A549 (cell line): Measurements from ENCODE around the gene ARL8B.
"Not testable (repeated sequence)": the region's sequence is repeated elsewhere in the genome, so short reads cannot be mapped to it uniquely, and the experiment has no call there.

Experiments
- NR3C1 ChIP-seq: fragments of >200 bp; sonication (Bioruptor Twin); formaldehyde crosslinking; IDR thresholded peaks from 3 replicates; pipeline ENCODE4 v1.6.1; 2017
- POLR2A ChIP-seq: IDR thresholded peaks from 2 replicates; pipeline ENCODE4 v1.6.1; 2012; ENCODE audit warnings: mild to moderate bottlenecking, low read length
- ZFP36 ChIP-seq: fragments of 450-650 bp; IDR thresholded peaks from 2 replicates; pipeline ENCODE4 v1.6.1; 2014; ENCODE audit warnings: borderline replicate concordance; ENCODE audit not compliant: partially characterized antibody
- ZNF302 ChIP-seq: fragments of 250-450 bp; sonication (Bioruptor Pico); IDR thresholded peaks from 2 replicates; pipeline ENCODE4 v1.9.0; 2021; ENCODE audit warnings: inconsistent platforms, mild to moderate bottlenecking, moderate library complexity
- TF ChIP-seq, protein P1 (sequence below): fragments of >200 bp; sonication (Bioruptor Twin); formaldehyde crosslinking; IDR thresholded peaks from 3 replicates; pipeline ENCODE4 v1.5.1; 2016
- TF ChIP-seq, protein P2 (sequence below): fragments of 200-600 bp; sonication (generic); IDR thresholded peaks from 2 replicates; pipeline ENCODE4 v1.6.1; 2016; ENCODE audit warnings: antibody characterized with exemption, mild to moderate bottlenecking, moderate library complexity
- TF ChIP-seq, protein P3 (sequence below): IDR thresholded peaks from 2 replicates; pipeline ENCODE4 v1.6.1; 2012

DNA sequence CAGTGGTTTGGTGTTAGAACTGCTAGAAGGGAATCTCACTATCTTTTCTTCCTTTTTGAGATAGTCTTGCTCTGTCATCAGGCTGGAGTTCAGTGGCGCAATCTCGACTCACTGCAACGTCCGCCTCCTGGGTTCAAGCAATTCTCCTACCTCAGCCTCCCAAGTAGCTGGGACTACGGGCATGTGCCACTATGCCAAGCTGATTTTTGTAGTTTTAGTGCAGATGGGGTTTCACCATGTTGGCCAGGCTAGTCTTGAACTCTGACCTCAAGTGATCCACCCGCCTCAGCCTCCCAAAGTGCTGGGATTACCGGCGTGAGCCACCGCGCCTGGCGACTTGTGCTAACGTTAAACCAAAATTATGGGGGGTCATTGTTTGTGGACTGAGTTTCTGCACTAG lies 61.6 kb downstream of the ARL8B start:
- TF ChIP-seq, protein P1, sequence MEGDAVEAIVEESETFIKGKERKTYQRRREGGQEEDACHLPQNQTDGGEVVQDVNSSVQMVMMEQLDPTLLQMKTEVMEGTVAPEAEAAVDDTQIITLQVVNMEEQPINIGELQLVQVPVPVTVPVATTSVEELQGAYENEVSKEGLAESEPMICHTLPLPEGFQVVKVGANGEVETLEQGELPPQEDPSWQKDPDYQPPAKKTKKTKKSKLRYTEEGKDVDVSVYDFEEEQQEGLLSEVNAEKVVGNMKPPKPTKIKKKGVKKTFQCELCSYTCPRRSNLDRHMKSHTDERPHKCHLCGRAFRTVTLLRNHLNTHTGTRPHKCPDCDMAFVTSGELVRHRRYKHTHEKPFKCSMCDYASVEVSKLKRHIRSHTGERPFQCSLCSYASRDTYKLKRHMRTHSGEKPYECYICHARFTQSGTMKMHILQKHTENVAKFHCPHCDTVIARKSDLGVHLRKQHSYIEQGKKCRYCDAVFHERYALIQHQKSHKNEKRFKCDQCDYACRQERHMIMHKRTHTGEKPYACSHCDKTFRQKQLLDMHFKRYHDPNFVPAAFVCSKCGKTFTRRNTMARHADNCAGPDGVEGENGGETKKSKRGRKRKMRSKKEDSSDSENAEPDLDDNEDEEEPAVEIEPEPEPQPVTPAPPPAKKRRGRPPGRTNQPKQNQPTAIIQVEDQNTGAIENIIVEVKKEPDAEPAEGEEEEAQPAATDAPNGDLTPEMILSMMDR: not testable (repeated sequence)
- not testable (repeated sequence) for TF ChIP-seq ZNF302, ZFP36, POLR2A, NR3C1
- TF ChIP-seq, protein P2, sequence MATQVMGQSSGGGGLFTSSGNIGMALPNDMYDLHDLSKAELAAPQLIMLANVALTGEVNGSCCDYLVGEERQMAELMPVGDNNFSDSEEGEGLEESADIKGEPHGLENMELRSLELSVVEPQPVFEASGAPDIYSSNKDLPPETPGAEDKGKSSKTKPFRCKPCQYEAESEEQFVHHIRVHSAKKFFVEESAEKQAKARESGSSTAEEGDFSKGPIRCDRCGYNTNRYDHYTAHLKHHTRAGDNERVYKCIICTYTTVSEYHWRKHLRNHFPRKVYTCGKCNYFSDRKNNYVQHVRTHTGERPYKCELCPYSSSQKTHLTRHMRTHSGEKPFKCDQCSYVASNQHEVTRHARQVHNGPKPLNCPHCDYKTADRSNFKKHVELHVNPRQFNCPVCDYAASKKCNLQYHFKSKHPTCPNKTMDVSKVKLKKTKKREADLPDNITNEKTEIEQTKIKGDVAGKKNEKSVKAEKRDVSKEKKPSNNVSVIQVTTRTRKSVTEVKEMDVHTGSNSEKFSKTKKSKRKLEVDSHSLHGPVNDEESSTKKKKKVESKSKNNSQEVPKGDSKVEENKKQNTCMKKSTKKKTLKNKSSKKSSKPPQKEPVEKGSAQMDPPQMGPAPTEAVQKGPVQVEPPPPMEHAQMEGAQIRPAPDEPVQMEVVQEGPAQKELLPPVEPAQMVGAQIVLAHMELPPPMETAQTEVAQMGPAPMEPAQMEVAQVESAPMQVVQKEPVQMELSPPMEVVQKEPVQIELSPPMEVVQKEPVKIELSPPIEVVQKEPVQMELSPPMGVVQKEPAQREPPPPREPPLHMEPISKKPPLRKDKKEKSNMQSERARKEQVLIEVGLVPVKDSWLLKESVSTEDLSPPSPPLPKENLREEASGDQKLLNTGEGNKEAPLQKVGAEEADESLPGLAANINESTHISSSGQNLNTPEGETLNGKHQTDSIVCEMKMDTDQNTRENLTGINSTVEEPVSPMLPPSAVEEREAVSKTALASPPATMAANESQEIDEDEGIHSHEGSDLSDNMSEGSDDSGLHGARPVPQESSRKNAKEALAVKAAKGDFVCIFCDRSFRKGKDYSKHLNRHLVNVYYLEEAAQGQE: not testable (repeated sequence)
- TF ChIP-seq, protein P3, sequence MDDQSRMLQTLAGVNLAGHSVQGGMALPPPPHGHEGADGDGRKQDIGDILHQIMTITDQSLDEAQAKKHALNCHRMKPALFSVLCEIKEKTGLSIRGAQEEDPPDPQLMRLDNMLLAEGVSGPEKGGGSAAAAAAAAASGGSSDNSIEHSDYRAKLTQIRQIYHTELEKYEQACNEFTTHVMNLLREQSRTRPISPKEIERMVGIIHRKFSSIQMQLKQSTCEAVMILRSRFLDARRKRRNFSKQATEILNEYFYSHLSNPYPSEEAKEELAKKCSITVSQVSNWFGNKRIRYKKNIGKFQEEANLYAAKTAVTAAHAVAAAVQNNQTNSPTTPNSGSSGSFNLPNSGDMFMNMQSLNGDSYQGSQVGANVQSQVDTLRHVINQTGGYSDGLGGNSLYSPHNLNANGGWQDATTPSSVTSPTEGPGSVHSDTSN: not testable (repeated sequence)
